GM23338 (cell line): ENCODE results near the gene ADGRG1.

ENCODE experiments used
- CREB1 ChIP-seq: fragments of 250-450 bp; sonication (Bioruptor Pico); IDR thresholded peaks from 2 replicates; pipeline ENCODE4 v1.5.0; 2020; ENCODE audit warnings: low read depth, mild to moderate bottlenecking, moderate library complexity
- CTCF ChIP-seq, 2 experiments: fragments of 200-600 bp in 1 of 2; sonication (generic) in 1 of 2; conservative IDR thresholded peaks; 2 replicates each; pipeline versions ENCODE4 v1.5.1 to v1.6.1; 2016 to 2017; ENCODE audit warnings: antibody characterized with exemption in 2 of 2, low read depth in 2 of 2, mild to moderate bottlenecking in 2 of 2, moderate library complexity in 1 of 2
- ETS1 ChIP-seq: IDR thresholded peaks from 2 replicates; pipeline ENCODE4 v1.6.1; 2016; ENCODE audit warnings: antibody characterized with exemption
- EZH2 ChIP-seq: fragments of 200-600 bp; sonication (generic); IDR thresholded peaks from one replicate; pipeline ENCODE4 v1.8.0; 2017; ENCODE audit warnings: antibody characterized with exemption, mild to moderate bottlenecking, low read depth; ENCODE audit not compliant: unreplicated experiment
- EZH2phosphoT487 ChIP-seq: fragments of 200-600 bp; sonication (generic); IDR thresholded peaks from one replicate; pipeline ENCODE4 v1.8.1; 2018; ENCODE audit warnings: antibody characterized with exemption; ENCODE audit not compliant: unreplicated experiment
- JUNB ChIP-seq: IDR thresholded peaks from one replicate; pipeline ENCODE4 v1.6.1; 2016; ENCODE audit warnings: antibody characterized with exemption; ENCODE audit not compliant: unreplicated experiment
- POLR2AphosphoS5 ChIP-seq: IDR thresholded peaks from 2 replicates; pipeline ENCODE4 v1.6.1; 2016; ENCODE audit warnings: antibody characterized with exemption, low read depth
- REST ChIP-seq: IDR thresholded peaks from one replicate; pipeline ENCODE4 v1.6.1; 2018; ENCODE audit warnings: antibody characterized with exemption; ENCODE audit not compliant: unreplicated experiment
- ZNF331 ChIP-seq: fragments of 250-450 bp; sonication (Bioruptor Pico); IDR thresholded peaks from 2 replicates; pipeline ENCODE4 v1.5.0; 2020; ENCODE audit warnings: low read depth, mild to moderate bottlenecking, moderate library complexity

- TF ChIP-seq CTCF (conservative IDR thresholded peaks at IDR 0.05; ENCODE audit: low read depth in 2 of 2): no peak
- TF ChIP-seq EZH2phosphoT487: no peak
- TF ChIP-seq REST: no peak
- TF ChIP-seq EZH2: no peak
- TF ChIP-seq JUNB: no peak
- TF ChIP-seq ETS1: no peak
- no peak for TF ChIP-seq CREB1 (CRISPR knock-in tag)
- TF ChIP-seq POLR2AphosphoS5: no peak
- TF ChIP-seq ZNF331 (CRISPR knock-in tag): no peak
Observed at GRCh38 chr16:57701759-57702371, 73.4 kb downstream of the ADGRG1 start.
